Left lobe of liver (tissue), 2 donors: ENCODE data around the gene NPLOC4. TPM values are rescaled to one million over a fixed set of nuclear protein-coding genes. Genes with fewer than 3 reads are reported as not detected.
A peak's percentile ranks its signal among the peaks of the same experiment; 100 is the strongest.

Experiments
- ATAC-seq: fragments of 200-7000 bp; cut with Tn5 transposase; one replicate; pipeline ENCODE4 v1.9.1; 2020; ENCODE audit warnings: mild to moderate bottlenecking, moderate library complexity
- DNase-seq: peaks from one replicate; pipeline ENCODE4 v3.0.0-alpha.2; 2020; ENCODE audit warnings: low spot score
- total RNA-seq: library from RNA; stranded (reverse); gene quantifications from one replicate; pipeline ENCODE4 v1.2.1, GENCODE V29; 2021
- donor health status: DM: no; HTN: no; CAD: no; lungs with moderate emphysema.
- donor health status: DM: no; HTN: yes; CAD: no.

The NPLOC4 gene
- total RNA-seq, 1 donor from 2014 or later, result 49.5 TPM

GRCh38 chr17:81551458-81552243, 85.3 kb downstream of the NPLOC4 start:
- peak; percentile 67 for DNase-seq
- ATAC-seq, result peak; percentile 47

DNA sequence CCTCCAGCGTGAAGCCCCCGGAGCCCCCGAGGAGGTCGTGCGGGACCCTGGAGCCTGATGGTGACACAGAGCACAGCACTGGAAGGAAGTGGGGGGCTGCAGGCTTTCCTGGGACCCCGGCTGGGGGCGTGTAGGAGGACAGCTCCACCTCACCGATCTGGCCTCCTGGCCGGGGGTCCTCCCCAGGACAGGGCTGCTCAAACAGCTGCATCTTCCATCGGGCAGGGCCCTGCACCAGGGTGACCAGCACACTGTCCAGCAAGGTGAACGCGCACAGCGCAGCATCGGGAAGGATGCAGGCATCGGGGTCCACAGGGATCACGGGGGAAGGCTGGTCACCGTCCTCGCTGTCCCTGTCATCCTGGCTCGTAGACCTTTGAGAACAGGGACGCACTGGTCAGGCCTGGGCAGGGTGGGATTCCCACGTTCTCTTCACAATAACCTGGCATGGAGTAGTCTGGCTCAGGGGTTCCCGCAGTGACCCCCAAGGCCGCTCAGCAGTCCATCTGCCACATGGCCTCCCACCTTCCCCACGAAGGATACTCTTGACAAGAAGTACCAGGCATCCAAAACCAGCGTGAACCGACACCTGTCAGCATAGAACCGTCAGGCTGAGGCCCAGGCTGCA, 86.0 kb downstream of the NPLOC4 start:
- DNase-seq (no peak), ATAC-seq (no peak)

DNA sequence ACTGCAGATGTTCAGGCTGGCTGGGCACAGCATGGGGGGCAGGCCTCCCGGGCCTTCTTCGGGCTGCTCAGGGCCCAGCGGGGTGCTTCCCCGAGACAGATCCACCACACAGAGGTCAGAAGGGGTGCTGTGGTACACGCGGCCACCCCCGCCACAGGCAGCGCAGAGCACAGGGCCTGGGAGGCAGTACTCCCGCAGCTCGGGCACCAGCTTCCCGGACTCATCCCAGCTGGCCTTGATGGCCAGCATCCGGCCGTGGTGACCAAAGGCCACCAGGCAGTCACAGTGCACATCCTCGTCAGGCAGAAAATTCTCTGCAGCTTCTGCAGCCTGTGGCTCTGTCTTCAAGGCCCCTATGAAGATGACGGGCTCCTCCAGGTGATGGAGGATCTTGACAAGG, 86.6 kb downstream of the NPLOC4 start:
- DNase-seq, result no peak
- no peak for ATAC-seq

- no peak for DNase-seq
- no peak for ATAC-seq
Observed at GRCh38 chr17:81549826-81550225, 87.1 kb downstream of the NPLOC4 start.

DNA sequence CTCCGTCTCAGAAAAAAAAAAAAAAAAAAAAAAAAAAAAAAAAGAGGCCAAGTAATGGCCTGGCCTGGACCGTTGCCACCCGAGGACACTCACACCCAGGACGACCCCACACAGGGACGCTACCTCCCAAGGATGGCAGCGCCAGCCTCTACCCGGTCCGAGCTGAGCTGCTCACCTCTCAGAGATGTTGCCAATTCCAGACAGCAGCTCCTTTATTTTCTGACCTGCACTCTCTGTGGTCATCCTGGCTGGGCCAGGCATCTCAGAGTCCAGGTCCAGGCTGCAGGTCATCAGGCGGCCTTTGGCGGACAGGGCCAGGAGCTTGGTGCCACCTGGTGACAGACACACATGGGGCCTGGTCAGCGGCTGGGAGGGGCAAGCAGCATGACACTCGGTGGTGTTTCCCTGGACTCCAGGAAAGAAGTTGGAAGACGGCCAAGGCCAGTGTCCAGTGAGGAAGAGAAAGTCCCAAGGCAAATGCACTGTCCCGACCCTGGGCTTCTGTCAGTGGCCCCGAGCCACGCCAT, 87.8 kb downstream of the NPLOC4 start:
- peak; percentile 84 for DNase-seq
- ATAC-seq, result peak; percentile 72

- DNase-seq, result no peak
- no peak for ATAC-seq
Observed at GRCh38 chr17:81547614-81547982, 89.3 kb downstream of the NPLOC4 start.

- no peak for ATAC-seq
- no peak for DNase-seq
Observed at GRCh38 chr17:81546906-81547613, 89.9 kb downstream of the NPLOC4 start.

DNA sequence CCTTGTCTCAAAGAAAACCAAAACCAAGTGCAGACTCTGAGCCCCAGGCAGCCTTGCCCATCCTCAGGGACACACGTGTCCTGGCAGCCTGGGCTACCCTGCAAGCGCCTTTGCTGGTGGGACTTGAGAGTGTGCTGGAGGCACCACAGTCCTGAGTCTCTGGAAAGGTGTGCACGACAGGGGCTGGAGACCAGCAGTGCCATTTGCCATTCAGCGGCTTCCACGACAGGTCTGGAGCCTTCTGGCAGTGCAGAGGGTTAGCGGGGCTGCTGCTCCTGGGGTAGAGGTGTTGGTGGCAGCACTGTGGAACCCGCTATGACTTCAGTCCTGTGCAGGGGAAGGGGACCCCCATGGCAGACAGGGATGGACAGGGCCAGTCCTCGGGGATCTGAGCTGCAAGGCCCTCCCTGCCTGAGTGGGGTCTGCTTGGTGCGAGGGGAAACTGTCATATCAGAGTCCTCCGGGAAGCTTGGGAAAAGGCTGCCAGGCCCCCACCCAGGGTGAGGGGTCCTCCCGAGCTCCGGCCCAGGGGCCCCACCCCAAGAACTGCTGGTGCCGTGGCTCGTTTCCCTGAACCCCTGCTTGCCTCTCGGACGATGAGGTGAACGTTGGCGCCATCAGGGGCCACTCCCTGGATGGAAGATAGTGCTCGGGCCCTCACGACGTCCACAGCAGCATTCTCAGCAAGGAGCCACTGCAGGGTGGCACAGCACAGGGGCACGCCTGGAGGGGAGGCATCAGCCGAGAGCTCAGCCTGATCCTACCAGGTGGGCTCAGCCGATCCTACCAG, 91.6 kb downstream of the NPLOC4 start:
- DNase-seq, result no peak

GRCh38 chr17:81544281-81544974, 92.5 kb downstream of the NPLOC4 start:
- ATAC-seq (no peak), DNase-seq (no peak)

More for the DNA sequence above, 91.6 kb downstream of the NPLOC4 start:
- no peak for ATAC-seq

- ATAC-seq (no peak), DNase-seq (no peak)
Observed at GRCh38 chr17:81543756-81544155, 93.2 kb downstream of the NPLOC4 start.

DNA sequence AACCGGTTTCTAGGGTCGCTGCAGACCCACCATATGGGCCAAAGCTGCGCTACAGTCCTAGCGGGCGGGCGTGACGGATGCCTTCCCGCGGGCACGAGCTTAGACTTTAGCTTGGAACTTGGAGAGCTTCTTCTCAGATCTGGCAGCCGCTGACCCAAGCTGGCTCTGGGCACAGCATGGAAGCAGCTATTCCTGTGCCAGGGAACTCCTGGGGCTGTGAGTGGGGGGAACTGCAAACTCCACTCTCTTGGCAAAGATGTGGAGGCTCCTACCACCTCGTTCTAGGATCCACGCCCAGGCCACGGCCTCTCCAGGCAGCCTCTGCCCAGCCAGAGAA, 93.6 kb downstream of the NPLOC4 start:
- ATAC-seq (no peak), DNase-seq (no peak)

DNA sequence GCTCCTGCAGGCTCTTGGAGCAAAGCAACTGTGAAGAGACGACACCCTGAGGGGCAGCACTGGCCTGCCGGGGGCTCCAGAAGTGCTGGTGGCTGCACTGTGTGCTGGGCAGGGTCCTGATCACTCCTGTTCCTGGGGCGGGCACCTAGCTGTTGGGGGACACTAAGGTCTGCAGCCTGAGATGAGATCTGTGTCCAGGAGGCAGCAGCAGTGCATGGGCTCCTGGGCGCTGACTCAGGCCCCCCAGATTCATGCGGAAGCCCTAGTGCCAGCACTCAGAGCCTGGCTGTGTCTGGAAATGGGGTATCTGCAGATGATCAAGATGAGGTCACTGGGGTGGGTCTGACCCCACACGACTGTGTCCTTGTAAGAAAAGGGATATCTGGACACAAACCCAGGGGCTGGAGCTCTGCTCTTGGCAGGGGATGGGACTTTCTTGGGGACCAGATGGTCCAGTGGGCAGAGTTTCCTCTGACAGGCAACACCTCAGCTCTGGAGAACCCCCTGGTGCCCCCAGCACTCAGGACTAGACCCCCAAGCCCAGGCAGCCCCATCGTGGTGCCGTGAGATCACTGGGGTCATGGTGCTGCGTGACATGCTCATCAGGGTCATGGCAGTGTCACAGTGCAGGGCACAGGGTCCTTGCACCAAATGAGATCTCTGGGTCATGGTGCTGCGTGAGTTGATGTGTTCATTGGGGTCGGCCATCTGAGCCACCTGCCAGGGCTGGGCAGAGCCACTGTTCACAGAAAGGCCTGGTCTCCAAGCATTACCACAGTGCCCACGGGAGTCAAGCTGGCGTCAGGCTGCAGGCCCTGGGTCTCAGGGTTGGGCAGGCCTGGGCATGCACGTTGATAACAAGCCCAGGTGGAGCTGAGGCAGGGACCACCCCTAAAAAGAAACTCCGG, 94.2 kb downstream of the NPLOC4 start:
- ATAC-seq (no peak), DNase-seq (no peak)

GRCh38 chr17:81541123-81541522, 95.8 kb downstream of the NPLOC4 start:
- no peak for DNase-seq
- ATAC-seq, result no peak

DNA sequence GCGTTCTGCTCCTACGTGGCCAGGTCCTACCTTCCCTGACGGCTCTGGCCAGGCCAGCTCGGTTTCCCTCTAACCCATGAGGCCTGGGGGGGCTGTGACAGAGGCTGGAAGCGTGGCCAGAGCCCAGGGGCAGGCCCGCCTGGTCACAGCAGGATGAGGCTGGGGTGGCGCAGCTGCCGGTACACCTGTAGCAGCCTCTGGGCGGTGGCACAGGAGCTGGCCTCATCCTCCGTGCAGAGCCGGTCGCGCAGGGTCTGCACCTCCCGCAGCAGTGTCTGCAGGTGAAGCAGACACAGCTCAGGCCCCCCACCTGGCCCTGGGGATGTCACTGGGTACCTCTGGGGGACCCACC, 96.3 kb downstream of the NPLOC4 start:
- DNase-seq (no peak), ATAC-seq (no peak)

DNA sequence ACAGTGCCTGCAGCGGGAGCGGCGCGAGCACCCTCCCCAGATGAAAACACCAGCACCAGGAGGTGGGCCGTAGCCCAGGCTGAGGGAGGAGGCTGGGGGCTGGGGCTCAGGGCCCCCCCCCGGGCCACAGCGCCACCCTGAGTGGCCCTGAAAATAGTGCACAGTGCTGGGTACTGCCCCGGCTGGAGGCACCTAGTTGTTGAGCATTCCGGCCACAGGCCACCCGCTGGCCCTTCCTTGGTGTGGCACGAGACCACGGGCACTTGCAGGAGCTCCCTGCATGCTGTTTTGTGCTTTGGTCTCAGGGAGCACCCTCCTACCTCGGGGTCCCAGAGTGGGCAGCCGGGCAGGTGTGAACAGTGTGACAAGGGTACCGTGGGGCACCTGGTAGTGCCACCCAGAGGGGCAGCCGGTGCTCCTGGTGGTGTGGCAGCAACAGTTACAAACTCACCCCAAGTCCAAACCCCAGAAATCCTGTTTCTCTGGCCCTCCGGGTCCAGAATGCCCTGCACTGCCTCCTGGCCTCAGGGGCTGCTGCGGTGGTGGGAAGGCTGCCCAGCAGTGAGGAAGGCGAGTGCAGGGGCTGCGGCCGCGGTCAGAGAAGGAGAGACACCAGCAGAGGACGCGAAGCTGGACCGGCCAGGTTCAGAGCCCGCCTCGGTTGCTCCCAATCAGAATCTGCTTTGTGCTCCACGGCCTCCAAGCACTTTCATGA, 96.8 kb downstream of the NPLOC4 start:
- ATAC-seq (no peak), DNase-seq (no peak)

- ATAC-seq, result no peak
- DNase-seq, result no peak
Observed at GRCh38 chr17:81539571-81539900, 97.4 kb downstream of the NPLOC4 start.

GRCh38 chr17:81538651-81539570, 98.0 kb downstream of the NPLOC4 start:
- no peak for DNase-seq
- no peak for ATAC-seq
